ENCODE data around the gene FLRT2. TPM values are rescaled to one million over a fixed set of nuclear protein-coding genes. Genes with fewer than 3 reads are reported as not detected.

FLRT2 gene
- total and polyA plus RNA-seq, 2 donors (not counting 1 experiment from before 2014, with no cell fraction given): not detected

DNA sequence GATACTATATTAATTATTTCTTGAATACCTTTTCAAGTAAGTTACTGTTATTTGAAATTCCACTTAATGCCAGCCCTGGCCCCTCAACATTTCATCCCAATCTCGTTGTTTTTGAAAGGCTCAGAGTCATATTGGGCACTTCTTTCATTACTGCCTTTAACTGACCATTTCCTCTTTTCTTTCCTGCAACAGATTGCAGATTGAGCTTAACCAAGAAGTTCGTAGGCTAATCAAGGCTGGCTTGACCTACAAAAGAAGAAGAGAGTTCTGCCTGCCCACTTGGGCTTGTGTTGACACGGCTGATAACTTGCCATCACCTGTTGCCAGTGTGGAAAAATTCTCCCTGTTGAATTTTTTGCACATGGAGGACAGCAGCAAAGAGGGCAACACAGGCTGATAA is 91.0 kb downstream of the FLRT2 start:
- 63% methylated on average over 3 of the region's 3 CpGs for WGBS (ENCODE audit: insufficient coverage)
- Histone ChIP-seq H3K27me3 (replicated peaks in 1 of 4; ENCODE audit: control extremely low read depth in 1 of 4, control insufficient read depth in 3 of 4, insufficient read depth in 4 of 4, low read length in 3 of 4) (no peaks in the 10 kb centered on the region), H3K27ac (ENCODE audit: low read length in 2 of 2) (no peak overlapping the region), H2AFZ (ENCODE audit: insufficient read depth, low read depth, low read length, poor library complexity, severe bottlenecking) (no peak overlapping the region), H3K9ac (ENCODE audit: low read length) (no peak overlapping the region), H3K9me3 (ENCODE audit: control extremely low read depth in 1 of 3, control insufficient read depth in 2 of 3, insufficient read depth in 1 of 3, low read length in 2 of 3) (peaks cover 0 to 20% (median 2%) of the 10 kb centered on the region in 3 donors), H3K4me1 (ENCODE audit: control insufficient read depth in 2 of 2, insufficient read depth in 2 of 2, low read length in 2 of 2) (no peaks in the 10 kb centered on the region), H3K36me3 (replicated peaks in 1 of 2; ENCODE audit: control extremely low read depth in 1 of 2, control insufficient read depth in 1 of 2, extremely low read depth in 1 of 2, insufficient read depth in 2 of 2, low read length in 1 of 2) (no peaks in the 10 kb centered on the region), H3K4me3 (ENCODE audit: control extremely low read depth in 1 of 5, extremely low read depth in 1 of 5, insufficient read depth in 1 of 5, low read depth in 2 of 5, low read length in 4 of 5) (no peak overlapping the region), H4K20me1 (ENCODE audit: control insufficient read depth, insufficient read depth, low read length, poor library complexity, severe bottlenecking) (no peaks in the 10 kb centered on the region), H3K4me2 (replicated peaks; ENCODE audit: low read depth, low read length, poor library complexity, severe bottlenecking) (no peak overlapping the region), H3K79me2 (ENCODE audit: control insufficient read depth, insufficient read depth, low read length) (no peaks in the 10 kb centered on the region)
- Mint-ChIP-seq H3K27ac (no peak overlapping the region), H3K9me3 (ENCODE audit: insufficient read depth) (no peaks in the 10 kb centered on the region), H3K27me3 (no peaks in the 10 kb centered on the region), H3K4me3 (no peak overlapping the region), H3K4me1 (no peaks in the 10 kb centered on the region)
- ChIA-PET CTCF (no interaction called here), POLR2A (no interaction called here)
- intact Hi-C loops (cut with micrococcal nuclease): no loop called here
- ATAC-seq (ENCODE audit: low read depth) (no peak), DNase-seq (no peak)
- TF ChIP-seq EZH2 (IDR thresholded peaks at IDR 0.05; ENCODE audit: borderline replicate concordance, insufficient read depth, low read depth, low read length, poor library complexity, severe bottlenecking) (no peak), CTCF (IDR thresholded peaks at IDR 0.05) (no peak)

DNA sequence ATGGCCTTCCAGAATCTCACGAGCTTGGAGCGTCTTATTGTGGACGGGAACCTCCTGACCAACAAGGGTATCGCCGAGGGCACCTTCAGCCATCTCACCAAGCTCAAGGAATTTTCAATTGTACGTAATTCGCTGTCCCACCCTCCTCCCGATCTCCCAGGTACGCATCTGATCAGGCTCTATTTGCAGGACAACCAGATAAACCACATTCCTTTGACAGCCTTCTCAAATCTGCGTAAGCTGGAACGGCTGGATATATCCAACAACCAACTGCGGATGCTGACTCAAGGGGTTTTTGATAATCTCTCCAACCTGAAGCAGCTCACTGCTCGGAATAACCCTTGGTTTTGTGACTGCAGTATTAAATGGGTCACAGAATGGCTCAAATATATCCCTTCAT is 92.2 kb downstream of the FLRT2 start:
- Mint-ChIP-seq H3K27me3 (no peaks in the 10 kb centered on the region), H3K4me1 (no peaks in the 10 kb centered on the region), H3K27ac (no peak overlapping the region), H3K4me3 (no peak overlapping the region), H3K9me3 (ENCODE audit: insufficient read depth) (no peaks in the 10 kb centered on the region)
- no peak overlapping the region for H3K9ac ChIP-seq (ENCODE audit: low read length)
- TF ChIP-seq EZH2 (IDR thresholded peaks at IDR 0.05; ENCODE audit: borderline replicate concordance, insufficient read depth, low read depth, low read length, poor library complexity, severe bottlenecking): no peak
- TF ChIP-seq CTCF (IDR thresholded peaks at IDR 0.05): no peak
- ChIA-PET CTCF (no interaction called here), POLR2A (no interaction called here)
- 94% methylated on average over 9 of the region's 13 CpGs for WGBS (ENCODE audit: insufficient coverage)
- H3K36me3 ChIP-seq (replicated peaks in 1 of 2; ENCODE audit: control extremely low read depth in 1 of 2, control insufficient read depth in 1 of 2, extremely low read depth in 1 of 2, insufficient read depth in 2 of 2, low read length in 1 of 2): no peaks in the 10 kb centered on the region
- H3K4me2 ChIP-seq (replicated peaks; ENCODE audit: low read depth, low read length, poor library complexity, severe bottlenecking): no peak overlapping the region
- H3K79me2 ChIP-seq (ENCODE audit: control insufficient read depth, insufficient read depth, low read length): no peaks in the 10 kb centered on the region
- H3K27ac ChIP-seq (ENCODE audit: low read length in 2 of 2): no peak overlapping the region
- peaks cover 0 to 20% (median 2%) of the 10 kb centered on the region in 3 donors for H3K9me3 ChIP-seq (ENCODE audit: control extremely low read depth in 1 of 3, control insufficient read depth in 2 of 3, insufficient read depth in 1 of 3, low read length in 2 of 3)
- H4K20me1 ChIP-seq (ENCODE audit: control insufficient read depth, insufficient read depth, low read length, poor library complexity, severe bottlenecking): no peaks in the 10 kb centered on the region
- no peaks in the 10 kb centered on the region for H3K27me3 ChIP-seq (replicated peaks in 1 of 4; ENCODE audit: control extremely low read depth in 1 of 4, control insufficient read depth in 3 of 4, insufficient read depth in 4 of 4, low read length in 3 of 4)
- ATAC-seq (ENCODE audit: low read depth): no peak
- no peak for DNase-seq
- no peak overlapping the region for H2AFZ ChIP-seq (ENCODE audit: insufficient read depth, low read depth, low read length, poor library complexity, severe bottlenecking)
- H3K4me1 ChIP-seq (ENCODE audit: control insufficient read depth in 2 of 2, insufficient read depth in 2 of 2, low read length in 2 of 2): no peaks in the 10 kb centered on the region
- no peak overlapping the region for H3K4me3 ChIP-seq (ENCODE audit: control extremely low read depth in 1 of 5, extremely low read depth in 1 of 5, insufficient read depth in 1 of 5, low read depth in 2 of 5, low read length in 4 of 5)
- intact Hi-C loops (cut with micrococcal nuclease): no loop called here

All from B cell (primary cell).